Hematopoietic multipotent progenitor cell treated with erythropoietin and hydrocortisone succinate and interleukin-3 and kit ligand, for 6 days (in vitro differentiated cells): ENCODE measurements around the gene SLC25A18.
"Not testable (repeated sequence)": the region's sequence is repeated elsewhere in the genome, so short reads cannot be mapped to it uniquely, and the experiment has no call there.

Source experiments
- DNase-seq: peaks from one replicate; pipeline ENCODE4 v3.0.0-alpha.2; 2015

SLC25A18 gene

GRCh38 chr22:17562906-17563870 is at the start of gene SLC25A18:
Gene SLC25A18 (plus strand): TSS chr22:17563498. CDS start chr22:17579945, 16,447 bp downstream.
- DNase-seq, result no peak

GRCh38 chr22:17513612-17514011 is 49.7 kb upstream of the SLC25A18 start:
- no peak for DNase-seq

GRCh38 chr22:17514084-17514483 is 49.2 kb upstream of the SLC25A18 start:
- DNase-seq, result no peak

GRCh38 chr22:17518406-17518805 is 44.9 kb upstream of the SLC25A18 start:
- DNase-seq, result no peak

GRCh38 chr22:17521971-17522370 is 41.3 kb upstream of the SLC25A18 start:
- DNase-seq, result not testable (repeated sequence)

- no peak for DNase-seq
These were observed 39.4 kb upstream of the SLC25A18 start for GRCh38 chr22:17523925-17524324.

- DNase-seq, result no peak
These were observed 27.0 kb upstream of the SLC25A18 start for GRCh38 chr22:17536269-17536668.

- DNase-seq, result no peak
These were observed 26.1 kb upstream of the SLC25A18 start for GRCh38 chr22:17537155-17537554.

GRCh38 chr22:17540481-17540880 is 22.8 kb upstream of the SLC25A18 start:
- no peak for DNase-seq

- DNase-seq, result no peak
These were observed 21.8 kb upstream of the SLC25A18 start for GRCh38 chr22:17541476-17541875.

- DNase-seq, result no peak
These were observed 20.8 kb upstream of the SLC25A18 start for GRCh38 chr22:17542452-17542851.

- DNase-seq, result no peak
These were observed 15.1 kb upstream of the SLC25A18 start for GRCh38 chr22:17548010-17548755.

- DNase-seq, result no peak
These were observed 14.6 kb upstream of the SLC25A18 start for GRCh38 chr22:17548756-17549035.

- DNase-seq, result no peak
These were observed 14.1 kb upstream of the SLC25A18 start for GRCh38 chr22:17549183-17549582.

GRCh38 chr22:17549655-17550054 is 13.6 kb upstream of the SLC25A18 start:
- DNase-seq, result no peak

- no peak for DNase-seq
These were observed 10.6 kb upstream of the SLC25A18 start for GRCh38 chr22:17552737-17553136.

- DNase-seq, result no peak
These were observed 8.5 kb upstream of the SLC25A18 start for GRCh38 chr22:17554814-17555213.

GRCh38 chr22:17559188-17559587 is 4.1 kb upstream of the SLC25A18 start:
- DNase-seq, result no peak

GRCh38 chr22:17563936-17564391 is 666 bp downstream of the SLC25A18 start:
- DNase-seq, result no peak

GRCh38 chr22:17566016-17566687 is 2.9 kb downstream of the SLC25A18 start:
- DNase-seq, result not testable (repeated sequence)

- no peak for DNase-seq
These were observed 3.5 kb downstream of the SLC25A18 start for GRCh38 chr22:17566776-17567175.

GRCh38 chr22:17569971-17570511 is 6.7 kb downstream of the SLC25A18 start:
- no peak for DNase-seq
